ENCODE results near the gene LRRFIP1.
"Not testable (repeated sequence)": the region's sequence is repeated elsewhere in the genome, so short reads cannot be mapped to it uniquely, and the experiment has no call there.

The LRRFIP1 gene

DNA sequence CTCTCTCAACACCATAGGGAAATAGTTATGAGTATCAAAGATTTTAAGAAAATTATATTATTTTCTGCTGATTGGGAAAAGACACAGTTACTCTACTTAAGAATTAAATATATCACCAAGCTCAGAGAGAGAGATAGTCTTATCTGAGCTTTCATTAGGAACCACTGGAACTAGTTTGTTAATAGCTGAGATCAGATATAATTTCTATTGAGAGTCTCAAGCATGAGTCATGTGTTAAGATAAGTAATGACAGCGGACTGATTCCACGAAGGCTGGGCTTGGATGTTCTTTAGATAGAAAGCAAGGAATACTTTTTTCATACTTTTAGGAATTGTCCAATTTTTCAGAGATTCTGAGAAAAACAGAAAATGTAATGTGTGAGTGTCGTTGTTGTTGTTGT, 126.8 kb downstream of the LRRFIP1 start:
- DNase-seq: no peak

DNA sequence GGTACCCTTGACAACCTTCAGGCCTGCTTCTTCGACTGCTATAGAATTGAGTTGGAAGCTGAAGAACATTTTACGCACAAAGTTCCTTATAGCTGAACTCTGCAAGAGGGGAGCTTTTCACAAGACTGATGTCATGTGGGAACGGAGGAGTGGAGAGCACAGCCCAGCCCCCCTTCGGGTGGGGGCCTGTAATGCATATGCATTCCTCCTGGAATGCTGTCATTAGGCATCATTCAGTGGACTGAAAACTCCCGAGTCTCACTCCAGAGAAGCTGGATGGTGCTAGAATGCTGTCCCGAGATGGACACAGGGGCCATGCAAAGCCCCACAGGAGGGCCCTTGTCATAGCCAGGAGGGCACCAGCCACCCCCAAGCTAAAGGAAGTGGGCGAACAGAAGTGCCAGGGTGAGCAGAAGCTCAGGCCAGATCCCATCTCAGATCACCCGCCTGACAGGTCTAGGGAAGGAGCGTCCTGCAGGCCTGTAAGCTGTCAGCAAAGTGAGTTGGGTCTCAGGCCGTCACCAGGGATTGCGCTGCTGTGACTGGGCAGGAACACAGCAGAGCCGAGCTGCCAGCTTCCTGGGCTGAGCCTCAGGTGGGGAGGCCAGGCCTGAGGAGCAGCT, 127.3 kb downstream of the LRRFIP1 start:
- DNase-seq: no peak

DNA sequence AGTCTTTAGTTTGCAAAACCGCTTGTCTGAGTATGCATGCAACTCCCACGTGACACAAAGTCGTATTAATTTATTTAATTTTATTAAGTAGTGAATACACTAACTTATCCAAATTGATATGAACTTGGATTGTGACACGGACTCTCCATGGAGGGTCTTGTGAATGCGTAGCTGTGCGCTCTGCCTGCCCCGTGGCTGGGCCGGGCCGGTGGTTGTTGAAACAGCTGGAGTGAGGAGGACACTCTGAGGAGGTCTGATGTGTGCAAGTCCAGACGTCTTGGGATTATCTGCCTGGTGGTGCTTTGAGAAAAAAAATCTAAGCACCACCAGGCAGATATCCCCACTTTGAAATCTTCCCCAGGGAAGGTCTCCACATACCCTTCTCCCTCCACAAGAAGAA, 130.2 kb downstream of the LRRFIP1 start:
- no peak for DNase-seq

DNA sequence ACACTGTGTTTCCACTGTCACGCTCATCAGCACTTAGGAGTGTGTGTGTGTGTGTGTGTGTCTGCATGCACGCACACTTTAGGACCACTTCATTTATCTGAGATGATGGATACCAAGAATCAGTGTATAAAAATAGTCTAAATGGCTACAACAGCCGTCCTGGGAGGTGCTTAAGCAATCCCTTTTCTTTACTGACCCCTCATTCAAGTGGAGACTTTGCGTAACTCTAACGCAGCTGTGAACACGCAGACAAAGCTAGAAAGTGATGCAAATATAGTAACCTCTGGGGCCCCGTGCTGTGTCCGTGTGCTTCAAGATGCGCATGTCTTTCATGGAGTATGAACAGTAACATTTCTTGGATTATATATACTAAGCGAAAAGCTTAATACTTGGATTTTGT, 130.8 kb downstream of the LRRFIP1 start:
- DNase-seq: no peak

DNA sequence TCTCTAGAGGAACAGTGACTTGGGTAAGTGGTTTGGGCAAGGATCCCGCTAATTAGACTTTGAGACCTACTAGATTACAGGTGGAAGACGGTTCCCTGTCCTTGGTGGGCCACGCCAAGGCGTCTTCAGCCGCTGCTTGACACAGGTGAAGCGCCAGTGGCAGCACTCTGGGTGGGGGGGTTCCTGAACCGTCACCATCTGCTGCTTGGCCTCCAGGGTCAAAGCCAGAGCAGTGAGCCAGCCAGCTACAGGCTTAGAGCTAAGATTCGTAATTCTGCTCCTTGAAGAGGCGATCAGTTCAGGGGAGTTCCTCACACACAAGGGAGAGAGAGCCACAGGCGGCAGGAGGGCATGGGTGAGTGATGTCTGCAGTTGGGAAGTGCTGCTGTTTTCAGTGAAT, 131.8 kb downstream of the LRRFIP1 start:
- DNase-seq: no peak

DNA sequence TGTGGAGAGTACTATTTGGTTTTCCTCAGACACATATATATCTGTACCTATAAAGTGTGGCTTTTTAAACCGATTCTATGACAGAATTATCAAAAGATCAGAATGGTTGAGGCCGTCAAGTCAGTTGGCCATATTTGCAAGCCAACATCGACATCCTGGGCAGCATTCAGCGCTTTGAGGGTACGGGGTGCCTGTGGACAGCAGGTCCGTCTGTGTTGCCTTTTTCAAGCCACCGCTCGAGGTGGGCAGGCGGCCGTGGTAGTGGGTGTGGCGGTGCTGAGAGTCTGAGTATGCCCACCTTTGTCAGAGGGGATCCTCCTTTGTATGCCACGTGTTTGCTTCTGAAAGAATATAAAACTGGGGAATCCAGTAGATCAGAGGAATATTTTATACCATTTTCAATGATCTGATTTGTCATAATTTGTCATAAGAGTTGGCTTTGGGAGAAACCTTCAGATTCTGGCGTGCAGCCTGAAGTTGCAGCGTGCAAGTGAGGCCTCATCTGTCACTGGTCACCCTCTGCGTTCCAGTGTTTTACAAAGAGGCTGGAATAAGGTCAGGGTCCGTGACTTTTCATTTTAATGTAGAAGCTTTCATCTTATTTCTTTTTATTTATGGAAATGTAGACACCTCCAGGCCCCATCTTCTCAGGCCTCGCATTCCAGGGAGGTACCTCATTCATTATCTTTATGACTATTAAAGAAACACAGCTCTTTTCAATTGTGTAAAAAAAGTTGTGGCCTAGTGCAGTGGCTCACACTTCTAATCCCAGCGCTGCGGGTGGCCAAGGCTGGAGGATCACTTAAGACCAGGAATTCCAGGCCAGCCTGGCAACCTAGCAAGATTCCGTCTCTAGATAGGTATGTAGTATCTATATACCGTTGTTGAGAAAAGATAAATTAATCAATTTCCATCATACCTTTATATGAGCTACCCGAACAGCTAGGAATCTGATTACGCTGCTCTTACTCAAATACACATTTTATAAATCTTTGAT, 133.4 kb downstream of the LRRFIP1 start:
- DNase-seq: no peak

DNA sequence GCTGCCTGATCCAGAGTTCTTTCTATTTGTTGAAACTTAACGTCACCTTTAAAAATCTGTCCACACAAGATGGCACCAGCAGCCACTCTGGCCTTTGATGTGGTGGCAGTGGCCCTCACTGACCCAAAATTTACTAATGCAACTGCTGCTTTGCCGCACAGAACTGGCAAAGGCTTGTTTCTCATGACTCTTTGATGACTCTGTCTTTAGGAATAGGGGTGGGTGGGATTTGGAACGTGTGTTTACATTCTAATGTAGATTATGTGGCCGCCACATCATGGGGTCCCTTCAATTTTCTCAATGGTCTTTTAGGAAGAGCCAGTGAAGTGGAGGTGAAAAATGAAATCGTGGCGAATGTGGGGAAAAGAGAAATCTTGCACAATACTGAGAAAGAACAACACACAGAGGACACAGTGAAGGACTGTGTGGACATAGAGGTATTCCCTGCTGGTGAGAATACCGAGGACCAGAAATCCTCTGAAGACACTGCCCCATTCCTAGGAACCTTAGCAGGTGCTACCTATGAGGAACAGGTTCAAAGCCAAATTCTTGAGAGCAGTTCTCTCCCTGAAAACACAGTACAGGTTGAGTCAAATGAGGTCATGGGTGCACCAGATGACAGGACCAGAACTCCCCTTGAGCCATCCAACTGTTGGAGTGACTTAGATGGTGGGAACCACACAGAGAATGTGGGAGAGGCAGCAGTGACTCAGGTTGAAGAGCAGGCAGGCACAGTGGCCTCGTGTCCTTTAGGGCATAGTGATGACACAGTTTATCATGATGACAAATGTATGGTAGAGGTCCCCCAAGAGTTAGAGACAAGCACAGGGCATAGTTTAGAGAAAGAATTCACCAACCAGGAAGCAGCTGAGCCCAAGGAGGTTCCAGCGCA, 135.2 kb downstream of the LRRFIP1 start:
- not testable (repeated sequence) for DNase-seq

DNA sequence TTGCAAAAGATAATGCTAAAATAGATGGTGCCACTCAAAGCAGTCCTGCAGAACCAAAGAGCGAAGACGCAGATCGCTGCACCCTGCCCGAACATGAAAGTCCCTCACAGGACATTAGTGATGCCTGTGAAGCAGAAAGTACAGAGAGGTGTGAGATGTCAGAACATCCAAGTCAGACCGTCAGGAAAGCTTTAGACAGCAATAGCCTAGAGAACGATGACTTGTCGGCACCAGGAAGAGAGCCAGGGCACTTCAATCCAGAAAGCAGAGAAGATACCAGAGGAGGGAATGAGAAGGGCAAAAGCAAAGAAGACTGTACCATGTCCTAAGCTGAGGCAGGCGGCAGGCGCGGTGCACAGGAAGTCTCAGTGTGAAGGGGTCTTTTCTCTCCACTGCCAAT, 136.4 kb downstream of the LRRFIP1 start:
- DNase-seq: no peak

DNA sequence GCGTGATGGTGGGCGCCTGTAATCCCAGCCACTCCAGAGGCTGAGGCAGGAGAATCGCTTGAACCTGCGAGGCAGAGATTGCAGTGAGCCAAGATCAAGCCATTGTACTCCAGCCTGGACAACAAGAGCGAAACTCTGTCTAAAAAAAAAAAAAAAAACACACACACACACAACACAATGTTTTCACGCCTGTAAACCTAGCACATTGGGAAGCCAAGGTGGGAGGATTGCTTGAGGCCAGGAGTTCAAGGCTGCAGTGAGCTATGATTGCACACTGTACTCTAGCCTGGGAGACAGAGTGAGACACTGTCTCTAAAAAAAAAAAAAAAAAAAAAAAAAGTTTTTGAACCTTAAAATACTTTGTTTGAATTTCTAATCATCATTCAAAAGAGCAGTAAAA, 137.7 kb downstream of the LRRFIP1 start:
- not testable (repeated sequence) for DNase-seq

DNA sequence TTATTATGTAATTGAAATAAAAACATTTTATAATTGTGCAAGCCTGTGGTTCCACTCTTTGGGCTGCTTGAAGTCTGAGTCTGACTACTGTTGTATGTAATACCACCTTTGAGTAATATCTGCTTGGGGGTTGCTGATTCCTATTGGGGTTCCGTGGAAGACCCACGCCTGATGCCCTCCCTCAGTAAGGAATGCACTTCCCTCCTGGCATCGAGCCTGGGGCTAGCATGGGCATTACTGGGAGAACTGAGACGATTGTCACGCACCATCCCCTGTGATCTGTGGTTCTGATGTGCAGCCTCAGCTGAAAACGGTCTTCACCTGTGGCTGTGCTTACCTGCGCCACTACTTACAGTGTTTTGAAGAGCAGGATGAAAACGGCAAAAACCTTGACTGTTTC, 138.5 kb downstream of the LRRFIP1 start:
- DNase-seq: peak; percentile 32 to 49

DNA sequence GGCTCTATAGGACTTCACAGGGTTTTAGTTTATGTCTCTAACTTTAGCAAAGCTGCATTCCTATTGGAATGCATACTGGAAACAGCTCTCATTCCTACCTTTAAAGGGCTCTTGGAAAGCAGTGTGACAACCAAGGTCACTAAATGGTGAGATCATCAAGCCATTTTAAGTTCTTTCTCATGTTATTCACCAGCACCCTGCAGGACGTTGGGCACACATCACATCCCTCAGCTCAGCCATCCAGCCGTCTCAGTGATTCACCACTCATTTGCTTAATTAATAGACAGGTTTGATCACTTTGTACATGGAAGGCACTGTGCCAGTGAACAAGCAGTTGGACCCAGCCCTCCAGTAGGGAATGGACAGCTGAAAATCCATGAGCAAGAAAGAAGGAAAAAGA, 139.0 kb downstream of the LRRFIP1 start:
- no peak for DNase-seq

DNA sequence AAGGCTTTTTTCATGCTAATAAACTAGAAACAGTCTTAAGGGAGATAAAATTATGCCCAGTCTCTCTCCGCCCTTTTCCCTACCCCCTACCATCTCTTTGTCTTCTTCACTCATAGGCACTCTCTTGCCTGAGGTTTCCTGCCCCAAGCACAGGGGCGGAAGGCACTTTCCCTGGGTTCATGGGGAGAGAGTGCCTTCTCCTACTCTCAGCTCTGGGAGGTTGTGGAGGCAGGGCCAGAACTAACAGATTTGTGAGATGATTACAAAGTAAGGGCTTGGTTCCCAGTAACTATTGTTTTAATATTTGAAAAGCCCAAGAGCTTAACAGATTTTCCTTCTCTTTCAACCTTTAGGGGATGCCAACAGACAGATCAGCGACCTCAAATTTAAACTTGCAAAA, 145.1 kb downstream of the LRRFIP1 start:
- no peak for DNase-seq

DNA sequence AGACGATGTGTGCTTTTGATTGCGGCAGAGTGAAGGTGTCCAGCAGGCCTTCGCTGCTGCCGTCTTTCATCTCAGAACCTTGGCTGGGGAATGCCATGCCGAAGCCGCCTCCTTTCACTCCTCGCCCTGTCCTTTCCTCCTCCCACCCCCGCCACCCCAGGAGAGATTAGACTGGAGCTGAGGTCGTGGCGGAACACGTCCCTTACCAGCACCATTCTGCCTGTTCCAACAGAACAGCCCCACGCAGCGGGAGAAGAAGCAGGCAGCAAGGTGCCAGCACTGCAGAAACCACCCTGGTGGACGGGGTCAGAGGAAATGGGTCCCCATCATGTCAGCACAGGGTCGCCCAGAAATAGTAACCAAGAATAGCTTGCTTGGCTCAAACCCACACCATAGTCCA, 146.4 kb downstream of the LRRFIP1 start:
- no peak for DNase-seq

DNA sequence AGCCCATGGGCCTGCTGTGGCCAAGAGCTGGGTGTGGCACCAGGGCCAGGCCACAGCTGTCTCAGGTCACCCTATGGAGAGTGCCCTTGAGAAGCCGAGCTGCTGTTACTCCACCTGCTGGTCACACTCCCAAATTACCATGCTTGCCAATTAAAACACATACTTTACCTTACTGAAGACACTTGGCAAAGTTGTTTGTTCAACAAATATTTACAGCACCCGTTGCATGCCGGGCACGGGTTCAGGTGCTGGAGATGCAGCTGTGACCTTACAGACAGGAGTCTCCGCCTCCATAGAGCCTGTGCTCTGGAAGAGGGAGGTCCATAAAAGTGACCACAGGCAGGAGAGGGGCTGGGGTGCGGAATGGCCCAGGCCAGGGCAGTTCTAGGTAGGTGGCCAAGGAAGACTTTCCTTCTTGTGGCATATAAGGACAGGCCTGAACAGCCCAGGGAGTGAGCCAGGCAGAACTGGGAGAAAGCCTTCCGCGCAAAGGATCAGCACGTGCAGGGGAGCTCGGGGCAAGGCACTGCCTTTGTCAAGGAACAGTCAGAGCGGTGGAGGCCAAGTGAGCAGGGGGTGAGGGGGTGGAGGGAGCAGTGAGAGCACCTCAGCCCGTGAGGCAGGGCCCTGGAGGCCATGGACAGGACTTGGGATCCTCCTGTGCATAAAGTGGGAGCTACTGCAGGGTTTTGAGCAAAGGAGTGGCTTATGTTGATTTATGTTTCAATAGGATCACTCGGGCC, 147.6 kb downstream of the LRRFIP1 start:
- peak; percentile 30 to 75 for DNase-seq

DNA sequence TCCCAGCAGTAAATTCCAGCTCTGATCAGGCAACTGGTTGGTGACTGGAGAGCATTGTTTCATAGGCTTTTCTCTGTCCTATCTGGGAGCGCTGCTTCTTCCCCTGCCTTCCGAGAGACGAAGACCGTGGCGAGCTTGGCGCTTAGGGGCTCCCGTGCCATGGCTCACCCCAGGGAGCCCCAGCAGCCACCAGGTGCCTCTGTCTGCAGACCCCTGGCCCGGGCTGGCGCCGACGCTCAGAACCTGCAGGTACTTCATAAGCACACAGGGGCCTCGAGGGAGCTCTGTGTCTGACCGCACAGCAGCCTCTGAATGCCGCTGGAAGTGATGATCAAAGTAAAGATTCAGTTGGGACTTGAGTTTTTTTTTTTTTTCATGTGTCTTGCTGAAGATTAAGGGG, 152.1 kb downstream of the LRRFIP1 start:
- no peak for DNase-seq

DNA sequence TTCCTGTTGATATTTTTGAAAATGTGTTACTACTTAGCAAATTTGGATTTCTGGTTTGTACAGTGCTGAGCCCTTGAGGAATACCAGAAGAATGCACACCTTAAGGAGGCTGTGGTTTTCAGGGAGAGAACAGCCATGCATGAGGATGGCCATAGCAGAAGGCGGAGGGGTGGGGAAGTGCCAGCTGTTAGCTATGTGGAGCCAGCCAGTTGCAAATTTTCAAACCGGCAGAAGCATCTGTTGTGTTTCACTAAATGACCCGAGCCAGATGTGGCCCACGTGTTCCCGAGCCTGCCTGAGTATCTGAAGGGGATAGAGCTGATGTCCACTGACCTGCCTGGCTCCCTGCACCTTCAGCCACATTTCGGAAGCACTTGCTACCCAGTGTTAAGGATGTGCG, 154.8 kb downstream of the LRRFIP1 start:
- no peak for DNase-seq

DNA sequence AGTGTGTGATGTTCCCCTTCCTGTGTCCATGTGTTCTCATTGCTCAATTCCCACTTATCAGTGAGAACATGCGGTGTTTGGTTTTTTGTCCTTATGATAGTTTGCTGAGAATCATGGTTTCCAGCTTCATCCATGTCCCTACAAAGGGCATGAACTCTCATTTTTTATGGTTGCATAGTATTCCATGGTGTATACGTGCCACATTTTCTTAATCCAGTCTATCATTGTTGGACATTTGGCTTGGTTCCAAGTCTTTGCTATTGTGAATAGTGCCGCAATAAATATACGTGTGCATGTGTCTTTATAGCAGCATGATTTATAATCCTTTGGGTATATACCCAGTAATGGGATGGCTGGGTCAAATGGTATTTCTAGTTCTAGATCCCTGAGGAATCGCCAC, 156.3 kb downstream of the LRRFIP1 start:
- DNase-seq: not testable (repeated sequence)

DNA sequence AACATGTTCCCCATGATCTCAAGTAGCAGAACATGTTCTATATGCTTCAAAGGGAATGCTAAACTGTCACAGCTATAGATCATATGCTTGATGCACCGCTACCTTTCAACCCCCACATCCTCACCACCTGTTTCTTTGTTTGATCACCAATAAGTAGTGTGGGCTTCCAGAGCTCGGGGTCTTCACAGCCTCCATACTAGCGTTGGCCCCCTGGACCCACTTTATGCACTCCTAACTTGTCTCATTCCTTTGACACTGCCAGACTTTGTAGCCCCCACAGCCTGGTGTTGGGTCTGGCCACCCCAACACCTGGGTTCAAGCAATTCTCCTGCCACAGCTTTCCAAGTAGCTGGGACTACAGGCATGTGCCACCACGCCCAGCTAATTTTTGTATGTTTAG, 159.5 kb downstream of the LRRFIP1 start:
- DNase-seq: no peak

DNA sequence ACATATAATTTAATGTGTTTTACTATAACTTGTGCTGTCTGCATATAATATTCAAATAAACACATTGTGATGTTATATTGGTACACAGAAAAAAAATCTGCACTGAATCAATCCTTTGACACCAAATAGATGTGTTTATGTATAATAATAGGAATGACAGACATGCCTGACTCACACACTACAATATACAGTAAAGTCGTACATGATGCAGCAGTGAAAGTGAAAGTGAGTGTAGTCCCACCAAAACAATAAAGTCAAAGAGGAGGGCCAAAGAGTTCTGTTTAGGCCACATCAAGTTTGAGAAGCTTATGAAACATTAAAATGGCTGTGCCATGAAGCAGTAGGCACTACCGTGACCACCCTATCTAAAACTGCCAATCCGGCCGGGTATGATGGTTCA, 163.0 kb downstream of the LRRFIP1 start:
- DNase-seq: no peak

DNA sequence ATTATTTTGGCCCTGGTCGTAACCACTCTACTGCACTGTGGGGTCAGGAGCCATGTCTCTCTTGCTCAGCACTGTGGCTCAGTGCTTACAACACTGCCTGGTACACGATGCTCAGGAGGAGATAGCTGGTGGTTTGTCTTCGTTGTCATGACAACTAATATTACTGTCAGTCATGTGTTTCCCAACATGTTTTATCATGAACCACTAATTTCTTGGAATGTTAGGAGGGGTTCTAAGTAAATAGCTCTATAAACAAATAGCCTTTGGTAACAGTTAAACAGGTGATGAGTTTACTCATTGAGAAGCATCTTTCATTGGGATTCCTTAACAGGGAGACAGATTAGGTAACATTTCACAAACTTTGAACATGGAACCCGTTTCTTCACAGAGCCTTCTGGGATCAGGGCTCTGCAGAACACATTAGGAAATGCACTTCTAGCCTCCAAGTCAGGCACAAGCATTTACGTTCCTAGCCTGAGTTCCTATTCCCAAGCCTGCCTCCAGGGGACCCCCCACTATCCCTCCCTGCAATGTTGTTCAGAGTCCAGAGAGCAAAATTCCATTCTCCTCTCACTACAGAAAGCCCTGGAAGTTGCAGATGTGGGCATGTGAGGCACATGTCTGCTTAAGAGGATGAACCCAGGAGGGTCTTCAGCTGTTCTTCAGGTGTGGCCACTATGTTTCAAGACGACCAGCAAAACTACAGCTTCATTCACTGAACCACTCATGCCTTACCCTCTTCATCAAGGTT, 164.8 kb downstream of the LRRFIP1 start:
- no peak for DNase-seq

DNA sequence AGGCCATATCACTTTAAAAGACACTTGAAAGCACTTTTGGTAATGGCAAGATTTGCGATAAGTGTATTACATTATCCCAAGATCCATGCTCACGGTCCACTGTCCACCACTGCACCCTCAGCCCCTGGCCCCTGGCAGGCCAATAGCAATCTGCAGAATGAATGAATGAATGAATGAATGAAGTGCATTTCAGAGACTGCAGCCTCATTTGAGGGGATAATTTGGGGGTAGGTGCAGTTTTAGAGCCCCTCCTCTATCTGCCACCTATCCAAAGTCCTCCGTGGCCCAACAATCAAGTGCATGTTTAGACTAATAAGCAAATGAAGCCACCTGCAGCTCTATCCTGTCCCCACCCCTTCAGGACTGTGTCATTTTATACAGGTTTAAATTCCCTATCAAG, 169.9 kb downstream of the LRRFIP1 start:
- no peak for DNase-seq
